B cell (primary cell): Measurements from ENCODE around the gene ACBD4. TPM values are rescaled to one million over a fixed set of nuclear protein-coding genes. Genes with fewer than 3 reads are reported as not detected.

Source experiments
- ATAC-seq: fragments of 200-7000 bp; cut with Tn5 transposase; one replicate; pipeline ENCODE4 v1.10.0; 2021; ENCODE audit warnings: low read depth, mild to moderate bottlenecking, moderate number of reproducible peaks, moderate library complexity
- CTCF ChIA-PET: fragments of 350-600 bp; sonication (Branson Sonifier 250); formaldehyde crosslinking; loops from one replicate; lab custom pipeline; 2021; ENCODE audit warnings: antibody characterized with exemption, inconsistent platforms; lab: Charles Lee
- POLR2A ChIA-PET: fragments of 350-600 bp; sonication (Branson Sonifier 250); formaldehyde crosslinking; loops from one replicate; lab custom pipeline; 2021; ENCODE audit warnings: antibody characterized with exemption; lab: Charles Lee
- DNase-seq: peaks from one replicate; pipeline ENCODE4 v3.0.0; 2013
- H2AFZ ChIP-seq: 2 replicates; pipeline ENCODE4 v1.6.1; 2012; ENCODE audit warnings: mild to moderate bottlenecking, low read depth, low read length; ENCODE audit not compliant: insufficient read depth, poor library complexity, severe bottlenecking
- H3K27ac ChIP-seq, 2 donors: 1 replicate in 1 of 2; 2 replicates in 1 of 2; pipeline ENCODE4 v1.5.1; 2012 to 2013; ENCODE audit warnings: low read length in 2 of 2, mild to moderate bottlenecking in 2 of 2, moderate library complexity in 1 of 2
- H3K27me3 ChIP-seq, 4 experiments: fragments of 200-600 bp in 1 of 4; sonication (generic) in 1 of 4; replicated peaks in 1 of 4; 1 replicate in 2 of 4; 2 replicates in 2 of 4; pipeline versions ENCODE4 v1.6.1 to v1.7.0; 2013 to 2016; ENCODE audit warnings: low read length in 3 of 4, mild to moderate bottlenecking in 2 of 4, mixed read lengths in 1 of 4, moderate library complexity in 1 of 4; ENCODE audit not compliant: insufficient read depth in 4 of 4, control insufficient read depth in 3 of 4; ENCODE audit errors: control extremely low read depth in 1 of 4
- H3K36me3 ChIP-seq, 2 experiments: replicated peaks in 1 of 2; 1 replicate in 1 of 2; 2 replicates in 1 of 2; pipeline versions ENCODE4 v1.6.1 to v1.7.1; 2013; ENCODE audit warnings: low read length in 1 of 2; ENCODE audit not compliant: insufficient read depth in 2 of 2, control insufficient read depth in 1 of 2; ENCODE audit errors: control extremely low read depth in 1 of 2, extremely low read depth in 1 of 2
- H3K4me1 ChIP-seq, 2 donors: fragments of 200-600 bp in 1 of 2; sonication (generic) in 1 of 2; 1 replicate in 1 of 2; 2 replicates in 1 of 2; pipeline versions ENCODE4 v1.5.1 to v1.6.1; 2013 to 2017; ENCODE audit warnings: low read length in 2 of 2; ENCODE audit not compliant: control insufficient read depth in 2 of 2, insufficient read depth in 2 of 2
- H3K4me2 ChIP-seq: replicated peaks from 2 replicates; pipeline ENCODE3; 2012; ENCODE audit warnings: mild to moderate bottlenecking, low read depth, low read length; ENCODE audit not compliant: poor library complexity, severe bottlenecking
- H3K4me3 ChIP-seq, 5 experiments: fragments of 200-600 bp in 1 of 5; sonication (generic) in 1 of 5; 1 replicate in 3 of 5; 2 replicates in 2 of 5; pipeline versions ENCODE4 v1.5.1 to v1.7.0; 2011 to 2016; ENCODE audit warnings: low read length in 4 of 5, mild to moderate bottlenecking in 4 of 5, low read depth in 2 of 5, control low read depth in 1 of 5, moderate library complexity in 1 of 5; ENCODE audit not compliant: insufficient read depth in 1 of 5; ENCODE audit errors: control extremely low read depth in 1 of 5, extremely low read depth in 1 of 5
- H3K79me2 ChIP-seq: fragments of 200-600 bp; sonication (generic); one replicate; pipeline ENCODE4 v1.6.0; 2016; ENCODE audit warnings: low read length; ENCODE audit not compliant: control insufficient read depth, insufficient read depth
- H3K9ac ChIP-seq: fragments of 200-600 bp; sonication (generic); 2 replicates; pipeline ENCODE4 v1.6.1; 2017; ENCODE audit warnings: mild to moderate bottlenecking, low read length, moderate library complexity
- H3K9me3 ChIP-seq, 3 donors: one replicate each; pipeline versions ENCODE4 v1.6.1 to v1.7.1; 2013; ENCODE audit warnings: low read length in 2 of 3; ENCODE audit not compliant: control insufficient read depth in 2 of 3, insufficient read depth in 1 of 3; ENCODE audit errors: control extremely low read depth in 1 of 3
- H4K20me1 ChIP-seq: 2 replicates; pipeline ENCODE4 v1.6.0; 2012; ENCODE audit warnings: mild to moderate bottlenecking, low read length; ENCODE audit not compliant: insufficient read depth, control insufficient read depth, poor library complexity, severe bottlenecking
- H3K27ac Mint-ChIP-seq: one replicate; pipeline ENCODE4 v1.8.0; 2021; ENCODE audit warnings: mixed read lengths
- H3K27me3 Mint-ChIP-seq: one replicate; pipeline ENCODE4 v1.8.0; 2021; ENCODE audit warnings: mixed read lengths
- H3K4me1 Mint-ChIP-seq: one replicate; pipeline ENCODE4 v1.8.0; 2021; ENCODE audit warnings: mixed read lengths
- H3K4me3 Mint-ChIP-seq: one replicate; pipeline ENCODE4 v1.8.0; 2021; ENCODE audit warnings: mixed read lengths
- H3K9me3 Mint-ChIP-seq: one replicate; pipeline ENCODE4 v1.8.0; 2022; ENCODE audit warnings: mixed read lengths; ENCODE audit not compliant: insufficient read depth
- EZH2 ChIP-seq: IDR thresholded peaks from 2 replicates; pipeline ENCODE4 v1.6.1; 2012; ENCODE audit warnings: borderline replicate concordance, low read depth, mild to moderate bottlenecking, moderate library complexity, low read length; ENCODE audit not compliant: insufficient read depth, poor library complexity, severe bottlenecking
- WGBS: methylation state at CpG from one replicate; pipeline ENCODE4 v1.1.5; 2013; ENCODE audit warnings: missing lambda C conversion rate; ENCODE audit not compliant: insufficient coverage; 5-methylcytosine and 5-hydroxymethylcytosine counted together
- intact Hi-C: fragments of 100-400 bp; cut with micrococcal nuclease; formaldehyde crosslinking; loops from one replicate; pipeline ENCODE4 v1.10.0; 2022
- polyA plus RNA-seq: library from polyadenylated mRNA; depleted of rRNA; stranded (reverse); fragments of >200 nt; gene quantifications from 2 replicates; pipeline ENCODE4 v1.2.3, GENCODE V29; 2012
- total RNA-seq, 2 donors: library from RNA; stranded (reverse); fragments of 120-200 nt in 1 of 2; gene quantifications; 1 replicate in 1 of 2; 2 replicates in 1 of 2; pipeline versions ENCODE4 v1.2.3 to v1.2.4, GENCODE V29; 2013 to 2022
- TF ChIP-seq, protein P1 (sequence below): fragments of 200-600 bp; IDR thresholded peaks from one replicate; pipeline ENCODE4 v1.8.0; 2022; ENCODE audit warnings: antibody characterized with exemption, mild to moderate bottlenecking

Gene ACBD4
- total and polyA plus RNA-seq, 2 donors (not counting 1 experiment from before 2014, with no cell fraction given): 36.8 to 39.4 TPM

DNA sequence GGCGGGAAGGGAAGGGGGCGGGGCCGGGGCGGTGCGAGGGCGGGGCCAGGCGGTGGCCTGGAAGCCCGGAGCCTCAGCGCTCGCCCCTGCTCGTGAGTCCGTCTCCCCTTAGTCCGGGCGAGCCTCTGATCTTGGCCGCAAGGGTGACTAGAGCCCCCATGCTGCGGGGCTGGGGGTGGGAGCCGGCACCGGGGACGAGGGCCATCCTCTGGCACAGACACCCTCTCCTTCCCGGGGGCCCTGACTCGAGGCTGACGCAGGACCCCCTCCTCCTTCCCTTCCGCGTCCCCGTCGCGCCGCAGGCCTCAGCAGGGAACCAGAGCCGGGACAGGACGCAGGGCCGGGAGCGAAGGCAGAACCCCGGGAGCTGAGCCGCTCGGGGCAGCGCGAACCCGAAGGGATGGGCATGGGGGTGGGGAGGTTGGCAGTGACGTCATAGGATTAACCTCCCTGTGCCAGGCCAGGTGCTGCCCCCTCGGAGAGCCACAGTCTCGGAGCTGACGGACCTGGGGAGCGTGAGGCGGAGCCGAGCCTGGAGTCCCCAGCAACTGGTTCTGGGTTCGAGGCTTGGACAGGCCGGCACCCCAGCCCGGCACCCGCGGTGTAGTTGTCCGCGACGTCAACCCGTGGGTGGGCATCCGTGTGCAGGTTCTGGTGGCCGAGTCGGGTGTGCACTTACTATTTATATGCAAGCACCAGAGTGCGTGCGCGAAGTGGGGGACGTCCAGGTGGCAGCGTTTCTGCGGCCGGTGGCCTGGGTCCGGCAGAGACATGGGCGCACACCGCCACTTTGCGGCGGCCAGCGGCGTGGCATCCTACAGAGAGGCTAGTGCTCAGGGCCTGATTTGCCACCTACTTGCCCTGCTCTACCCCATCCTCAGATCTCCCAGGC lies 2.7 kb upstream of the ACBD4 start:
- peak overlapping the region; percentile 93 to 94 for H3K27ac ChIP-seq

More for the DNA sequence above, 2.7 kb upstream of the ACBD4 start:
- Mint-ChIP-seq H3K27ac (peak overlapping the region; percentile 89), H3K27me3 (peaks cover 4% of the 10 kb centered on the region), H3K9me3 (no peaks in the 10 kb centered on the region), H3K4me3 (peak overlapping the region; percentile 97), H3K4me1 (peaks cover 20% of the 10 kb centered on the region)
- H3K9me3 ChIP-seq: no peaks in the 10 kb centered on the region
- peak overlapping the region; percentile 95 for H3K4me2 ChIP-seq
- H3K36me3 ChIP-seq: peaks cover 0 to 4% of the 10 kb centered on the region in 2 experiments
- ChIA-PET POLR2A (interaction anchor here (0.7 to 1.4 kb wide), 2 partner anchors 72 to 463 kb away, joined by 3 to 4 read pairs; partner anchors contain the start of gene NMT1), CTCF (interaction anchor here (0.7 to 10.2 kb wide), 4 partner anchors 18 to 262 kb away, joined by 3 to 242 read pairs (median 118); partner anchors contain the start of gene HEXIM1)
- H4K20me1 ChIP-seq: no peaks in the 10 kb centered on the region
- TF ChIP-seq, protein P1, sequence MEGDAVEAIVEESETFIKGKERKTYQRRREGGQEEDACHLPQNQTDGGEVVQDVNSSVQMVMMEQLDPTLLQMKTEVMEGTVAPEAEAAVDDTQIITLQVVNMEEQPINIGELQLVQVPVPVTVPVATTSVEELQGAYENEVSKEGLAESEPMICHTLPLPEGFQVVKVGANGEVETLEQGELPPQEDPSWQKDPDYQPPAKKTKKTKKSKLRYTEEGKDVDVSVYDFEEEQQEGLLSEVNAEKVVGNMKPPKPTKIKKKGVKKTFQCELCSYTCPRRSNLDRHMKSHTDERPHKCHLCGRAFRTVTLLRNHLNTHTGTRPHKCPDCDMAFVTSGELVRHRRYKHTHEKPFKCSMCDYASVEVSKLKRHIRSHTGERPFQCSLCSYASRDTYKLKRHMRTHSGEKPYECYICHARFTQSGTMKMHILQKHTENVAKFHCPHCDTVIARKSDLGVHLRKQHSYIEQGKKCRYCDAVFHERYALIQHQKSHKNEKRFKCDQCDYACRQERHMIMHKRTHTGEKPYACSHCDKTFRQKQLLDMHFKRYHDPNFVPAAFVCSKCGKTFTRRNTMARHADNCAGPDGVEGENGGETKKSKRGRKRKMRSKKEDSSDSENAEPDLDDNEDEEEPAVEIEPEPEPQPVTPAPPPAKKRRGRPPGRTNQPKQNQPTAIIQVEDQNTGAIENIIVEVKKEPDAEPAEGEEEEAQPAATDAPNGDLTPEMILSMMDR: peak; percentile 73
- TF ChIP-seq EZH2: no peak
- H3K4me3 ChIP-seq: peak overlapping the region; percentile 65 to 88 (median 76)
- peak overlapping the region; percentile 95 for H3K9ac ChIP-seq
- 1% methylated on average over 67 of the region's 71 CpGs for WGBS
- peak overlapping the region; percentile 86 for H2AFZ ChIP-seq
- peak; percentile 52 for ATAC-seq
- intact Hi-C loops: loop anchor here (1.0 to 2.0 kb wide), 3 partner anchors 36 to 213 kb away; partner anchors contain the start of gene MAP3K14
- peaks cover 18% of the 10 kb centered on the region for H3K79me2 ChIP-seq
- peaks cover 17 to 24% of the 10 kb centered on the region in 2 donors for H3K4me1 ChIP-seq
- H3K27me3 ChIP-seq: peaks cover 0 to 10% (median 2%) of the 10 kb centered on the region in 4 experiments
- peak; percentile 88 for DNase-seq
